NCI-H2196 (cell line): ENCODE results near the gene DGCR2.
"Not testable (repeated sequence)": the region's sequence is repeated elsewhere in the genome, so short reads cannot be mapped to it uniquely, and the experiment has no call there.

Experiments used
- DNase-seq: peaks from one replicate; lab custom pipeline; 2025; ENCODE audit not compliant: unreplicated experiment; lab: John Stamatoyannopoulos, UW

DGCR2 gene

DNA sequence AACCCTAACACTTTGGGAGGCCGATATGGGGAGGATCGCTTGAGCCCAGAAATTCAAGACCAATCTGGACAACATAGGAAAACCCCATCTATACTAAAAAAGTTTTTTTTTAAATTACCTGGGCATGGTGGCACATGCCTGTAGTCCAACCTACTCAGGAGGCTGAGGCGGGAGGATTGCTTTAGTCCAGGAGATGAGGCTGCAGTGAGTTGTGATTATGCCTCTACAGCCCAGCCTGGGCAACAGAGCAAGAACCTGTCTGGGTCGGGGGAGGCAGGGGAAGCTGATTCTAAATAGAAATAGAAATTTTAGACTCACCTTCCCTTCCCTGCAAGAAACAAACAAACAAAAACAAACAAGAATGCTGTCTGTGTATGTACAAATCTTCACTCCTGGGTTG lies 133.3 kb downstream of the DGCR2 start:
- no peak for DNase-seq

DNA sequence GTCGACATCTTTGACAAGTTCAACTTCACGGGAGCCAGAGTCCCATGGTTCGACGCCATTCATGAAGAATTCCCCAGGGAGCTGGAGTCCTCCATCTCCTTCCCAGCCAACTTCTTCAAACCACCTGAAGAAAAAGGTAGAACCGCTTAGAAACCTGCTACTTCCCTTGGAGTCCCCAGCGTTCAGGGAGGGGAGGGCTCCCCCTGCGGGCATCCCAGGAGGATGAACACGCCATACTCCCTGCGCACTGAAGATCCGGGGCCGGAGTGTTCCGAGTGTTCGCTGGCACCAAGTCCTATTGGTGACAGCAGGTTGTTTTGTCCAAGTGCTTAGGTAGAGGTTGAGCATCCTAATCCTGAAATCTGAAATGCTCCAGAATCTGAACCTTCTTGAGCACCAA lies 134.4 kb downstream of the DGCR2 start:
- no peak for DNase-seq

DNA sequence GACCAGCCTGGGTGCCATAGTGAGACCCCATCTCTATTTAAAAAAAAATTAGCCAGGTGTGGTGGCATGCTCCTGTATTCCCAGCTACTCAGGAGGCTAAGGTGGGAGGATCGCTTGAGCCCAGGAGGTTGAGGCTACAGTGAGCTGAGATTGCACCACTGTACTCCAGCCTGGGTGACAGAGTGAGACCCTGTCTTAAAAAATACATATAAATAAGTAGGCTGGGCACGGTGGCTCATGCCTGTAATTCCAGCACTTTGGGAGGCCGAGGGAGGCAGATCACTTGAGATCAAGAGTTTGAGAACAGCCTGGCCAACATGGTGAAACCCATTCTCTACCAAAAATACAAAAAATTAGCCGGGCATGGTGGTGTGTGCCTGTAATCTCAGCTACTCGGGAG lies 135.1 kb downstream of the DGCR2 start:
- DNase-seq: not testable (repeated sequence)
